HAP-1 (cell line): ENCODE measurements around the gene FAM180B.

ENCODE experiments used
- DNase-seq, 2 experiments: peaks; one replicate each; pipeline ENCODE4 v3.0.0-alpha.2; 2016 to 2020; ENCODE audit warnings: low spot score in 2 of 2
- H3K27me3 ChIP-seq: fragments of 250-450 bp; sonication (Bioruptor Pico); 2 replicates; pipeline ENCODE4 v1.5.1; 2020; ENCODE audit warnings: low read depth, mild to moderate bottlenecking, moderate library complexity
- H3K36me3 ChIP-seq: fragments of 250-450 bp; sonication (Bioruptor Pico); replicated peaks from 2 replicates; pipeline ENCODE4 v1.5.1; 2020; ENCODE audit warnings: mild to moderate bottlenecking
- H3K4me1 ChIP-seq: fragments of 250-450 bp; sonication (Bioruptor Pico); 2 replicates; pipeline ENCODE4 v1.5.1; 2020; ENCODE audit warnings: mild to moderate bottlenecking
- H3K4me3 ChIP-seq: fragments of 250-450 bp; sonication (Bioruptor Pico); 2 replicates; pipeline ENCODE4 v1.5.1; 2020; ENCODE audit warnings: mild to moderate bottlenecking, moderate library complexity
- H3K9me3 ChIP-seq: fragments of 250-450 bp; sonication (Bioruptor Pico); 2 replicates; pipeline ENCODE4 v1.5.1; 2020; ENCODE audit warnings: mild to moderate bottlenecking, moderate library complexity
- in situ Hi-C: fragments of 300-500 bp; cut with MboI; formaldehyde crosslinking; loops from 3 replicates; pipeline ENCODE4 v1.14.3; 2020; ENCODE audit warnings: low sequenced_read_pairs, inconsistent platforms, mixed read lengths

FAM180B gene

DNA sequence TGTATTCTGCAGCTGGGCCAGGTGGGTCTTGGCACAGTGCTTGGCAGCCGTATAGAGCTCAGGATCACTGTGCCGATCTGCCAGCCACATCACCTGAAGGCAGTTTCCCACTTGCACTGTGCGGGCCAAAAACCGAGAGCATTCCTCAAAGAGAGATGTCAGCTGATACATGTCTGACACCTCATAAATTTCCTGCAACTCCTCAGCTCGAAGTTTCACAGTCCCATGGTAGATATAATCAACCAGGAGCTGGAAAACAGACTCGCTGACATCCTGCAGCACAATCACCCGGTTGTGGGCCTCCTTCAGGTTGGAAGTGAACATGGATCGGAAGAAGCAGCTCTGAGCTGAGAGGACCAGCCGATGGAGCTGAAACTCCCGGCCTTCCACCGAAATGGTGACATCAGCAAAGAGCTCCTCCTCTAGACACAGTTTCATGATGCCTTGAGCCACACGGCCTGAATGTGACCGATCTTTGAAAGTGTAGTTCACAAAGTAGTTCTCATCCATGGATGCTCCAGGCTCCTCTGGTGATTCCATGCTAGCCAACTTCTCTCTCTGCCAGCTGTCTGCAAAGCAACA, 8.9 kb upstream of the FAM180B start:
- in situ Hi-C loops = no loop called here
- DNase-seq = no peak
- H3K4me1 ChIP-seq = no peaks in the 10 kb centered on the region; the same call in 1 of the 2 replicates
- no peak overlapping the region; the same call in 1 of the 2 replicates for H3K4me3 ChIP-seq
- H3K27me3 ChIP-seq = no peaks in the 10 kb centered on the region
- no peaks in the 10 kb centered on the region for H3K9me3 ChIP-seq
- peaks cover 60% of the 10 kb centered on the region for H3K36me3 ChIP-seq

DNA sequence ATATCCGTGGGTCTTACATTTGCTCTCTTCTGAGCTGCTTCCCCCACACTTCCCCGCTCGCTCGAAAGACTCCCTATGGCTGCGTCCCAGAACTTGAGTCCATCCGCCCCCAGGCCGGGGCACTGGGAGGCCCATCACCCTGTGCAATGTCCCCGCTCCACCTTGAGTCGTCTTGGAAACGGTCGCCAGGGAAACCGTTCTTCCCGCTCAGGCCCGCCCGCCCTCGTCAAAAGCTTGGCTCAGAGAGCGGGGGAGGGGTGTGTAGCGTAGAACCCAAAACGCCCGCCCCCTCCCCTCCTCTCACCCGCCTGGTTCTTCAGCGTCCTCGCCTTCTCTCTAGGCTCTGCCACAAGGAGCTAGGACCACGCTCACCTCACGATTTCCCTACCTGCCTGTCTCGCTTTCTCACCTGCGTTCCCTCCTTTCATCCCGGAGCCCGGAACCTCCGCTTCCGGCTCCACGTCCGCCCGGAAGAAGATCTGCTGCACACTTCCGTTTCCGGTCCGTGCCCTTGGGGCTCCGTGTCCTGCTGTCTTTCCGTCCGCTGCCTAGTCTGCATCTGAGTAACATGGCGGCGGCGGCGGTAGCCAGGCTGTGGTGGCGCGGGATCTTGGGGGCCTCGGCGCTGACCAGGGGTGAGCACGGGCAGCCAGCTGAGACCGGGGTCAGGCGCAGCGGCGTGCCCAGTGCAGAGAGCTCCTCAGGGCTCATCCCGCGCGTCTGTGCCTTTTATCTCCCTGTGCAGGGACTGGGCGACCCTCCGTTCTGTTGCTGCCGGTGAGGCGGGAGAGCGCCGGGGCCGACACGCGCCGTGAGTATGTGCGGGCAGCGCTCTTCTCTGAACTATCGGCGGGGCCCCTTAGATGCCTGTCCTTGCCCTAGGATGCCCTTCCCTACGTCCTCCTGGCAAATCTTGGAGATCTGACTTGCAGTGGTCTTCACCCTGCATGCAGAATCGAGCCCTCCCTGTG, 7.7 kb upstream of the FAM180B start, which contains the start of the genes KBTBD4 and NDUFS3:
KBTBD4 (minus strand) TSS at position 447 of the 971 bp plus-strand sequence; CDS start at position 428, 19 bp downstream.
NDUFS3 (plus strand) TSS at position 551 of the 971 bp plus-strand sequence; CDS start at position 569, 18 bp downstream.
- H3K36me3 ChIP-seq = peaks cover 60% of the 10 kb centered on the region
- H3K9me3 ChIP-seq = no peaks in the 10 kb centered on the region
- peak within 1 kb of the TSS; percentile 97 for H3K4me3 ChIP-seq
- H3K4me1 ChIP-seq = no peaks in the 10 kb centered on the region; the same call in 1 of the 2 replicates
- no peaks in the 10 kb centered on the region for H3K27me3 ChIP-seq
- peak; percentile 84 to 94 for DNase-seq
- in situ Hi-C loops = no loop called here

DNA sequence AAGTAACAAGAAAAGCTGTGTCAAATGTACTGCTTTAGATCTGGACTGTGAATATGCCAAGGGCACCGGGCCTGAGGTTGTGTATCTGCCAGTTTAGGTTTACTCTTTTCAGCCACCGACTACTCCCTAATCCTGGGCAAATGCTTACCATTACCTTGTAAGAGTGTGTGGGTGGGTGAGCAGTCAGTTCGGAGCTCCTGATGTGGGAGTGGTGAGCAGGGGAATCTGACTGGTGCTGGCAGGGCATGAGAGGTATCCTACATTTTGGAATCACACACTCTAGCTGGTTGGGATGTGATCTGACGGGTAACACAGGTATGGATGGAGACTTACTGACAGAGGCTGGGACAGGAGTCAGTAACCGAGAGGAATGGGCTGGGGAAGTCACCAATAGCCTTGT, 2.6 kb upstream of the FAM180B start:
- H3K27me3 ChIP-seq = no peaks in the 10 kb centered on the region
- H3K9me3 ChIP-seq = no peaks in the 10 kb centered on the region
- no peak overlapping the region for H3K4me3 ChIP-seq
- no peaks in the 10 kb centered on the region for H3K4me1 ChIP-seq
- in situ Hi-C loops = no loop called here
- H3K36me3 ChIP-seq = peaks cover 43% of the 10 kb centered on the region
- no peak for DNase-seq

DNA sequence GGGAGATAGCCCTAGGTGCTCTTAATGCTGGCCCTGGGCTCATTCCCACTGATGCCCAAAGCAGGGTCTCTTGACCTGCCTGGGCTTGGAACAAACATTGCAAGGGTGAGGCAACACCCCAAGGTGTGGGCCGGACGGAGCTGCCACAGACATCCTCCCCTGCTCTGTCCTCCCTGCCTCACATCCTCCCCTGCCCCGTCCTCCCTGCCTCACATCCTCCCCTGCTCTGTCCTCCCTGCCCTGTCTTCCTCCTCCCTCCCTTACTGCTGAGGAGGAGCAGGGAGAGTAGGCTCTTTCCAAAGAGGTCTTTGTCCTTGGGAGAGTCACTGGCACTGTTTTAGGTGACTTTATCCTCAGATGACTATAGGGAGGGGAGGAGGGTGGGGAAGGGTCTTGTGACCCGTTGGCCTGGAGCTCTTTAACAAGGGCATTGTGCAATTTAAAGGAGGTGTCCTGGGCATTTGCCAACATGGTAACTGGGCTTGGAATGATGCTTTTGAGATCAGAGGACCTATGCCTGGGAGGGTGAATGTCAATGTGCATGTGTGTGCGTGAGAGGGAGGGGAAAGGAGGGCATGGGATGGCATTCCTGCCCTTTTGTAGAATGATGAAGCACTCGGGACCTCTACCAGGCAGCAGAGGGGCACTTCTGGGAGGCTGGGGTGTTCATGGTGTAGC, 700 bp downstream of the FAM180B start:
- Histone ChIP-seq H3K9me3 (no peaks in the 10 kb centered on the region), H3K4me1 (no peaks in the 10 kb centered on the region), H3K27me3 (no peaks in the 10 kb centered on the region), H3K36me3 (peaks cover 21% of the 10 kb centered on the region), H3K4me3 (no peak overlapping the region)
- in situ Hi-C loops = no loop called here
- no peak for DNase-seq

DNA sequence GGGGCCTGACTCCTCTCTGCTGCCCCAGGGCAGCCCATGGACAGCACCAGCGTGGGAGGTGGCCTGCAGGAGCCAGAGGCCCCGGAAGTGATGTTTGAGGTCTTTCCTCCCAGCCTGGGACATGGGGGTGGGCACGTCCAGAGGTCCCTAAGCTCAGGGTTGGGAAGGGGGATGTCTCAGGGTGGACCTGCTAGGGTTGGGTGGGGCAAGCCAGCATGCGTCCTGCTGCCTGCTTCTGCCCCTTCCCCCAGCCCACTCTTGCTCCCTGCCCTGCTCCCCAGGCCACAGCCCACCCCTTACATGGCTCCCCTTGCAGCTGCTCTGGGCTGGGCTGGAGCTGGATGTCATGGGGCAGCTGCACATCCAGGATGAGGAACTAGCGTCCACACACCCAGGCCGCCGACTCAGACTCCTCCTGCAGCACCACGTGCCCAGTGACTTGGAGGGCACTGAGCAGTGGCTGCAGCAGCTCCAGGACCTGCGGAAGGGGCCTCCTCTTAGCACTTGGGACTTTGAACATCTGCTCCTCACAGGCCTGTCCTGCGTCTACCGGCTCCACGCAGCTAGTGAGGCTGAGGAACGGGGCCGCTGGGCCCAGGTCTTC, 1.3 kb downstream of the FAM180B start:
- Histone ChIP-seq H3K4me3 (no peak overlapping the region), H3K9me3 (no peaks in the 10 kb centered on the region), H3K36me3 (peaks cover 15% of the 10 kb centered on the region), H3K4me1 (no peaks in the 10 kb centered on the region), H3K27me3 (peaks cover 4% of the 10 kb centered on the region; the same call in 1 of the 2 replicates)
- no peak for DNase-seq
- in situ Hi-C loops = no loop called here

DNA sequence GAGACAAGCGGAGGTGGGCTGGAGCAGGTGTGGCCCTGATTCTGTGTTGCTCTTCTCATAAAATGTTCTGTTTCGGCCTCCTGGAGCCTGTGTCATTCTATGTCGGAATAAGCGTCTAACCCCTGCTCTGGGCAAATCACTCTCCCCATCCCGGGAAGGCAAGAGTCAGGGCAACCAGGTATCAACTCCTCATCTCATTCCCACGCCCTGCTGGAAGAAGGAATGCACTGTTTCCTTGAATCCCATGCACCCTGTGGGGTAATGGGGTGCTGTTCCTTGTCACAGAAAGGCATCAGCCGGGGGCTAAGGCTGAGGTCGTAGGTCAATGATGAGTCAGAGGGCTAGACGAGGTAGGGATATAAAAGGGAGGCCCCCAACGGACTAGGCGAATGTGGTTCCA, 2.6 kb downstream of the FAM180B start:
- in situ Hi-C loops = no loop called here
- H3K9me3 ChIP-seq = no peaks in the 10 kb centered on the region
- no peak overlapping the region for H3K4me3 ChIP-seq
- H3K27me3 ChIP-seq = peaks cover 4% of the 10 kb centered on the region; the same call in 1 of the 2 replicates
- peaks cover 2% of the 10 kb centered on the region for H3K36me3 ChIP-seq
- no peaks in the 10 kb centered on the region for H3K4me1 ChIP-seq
- DNase-seq = no peak

DNA sequence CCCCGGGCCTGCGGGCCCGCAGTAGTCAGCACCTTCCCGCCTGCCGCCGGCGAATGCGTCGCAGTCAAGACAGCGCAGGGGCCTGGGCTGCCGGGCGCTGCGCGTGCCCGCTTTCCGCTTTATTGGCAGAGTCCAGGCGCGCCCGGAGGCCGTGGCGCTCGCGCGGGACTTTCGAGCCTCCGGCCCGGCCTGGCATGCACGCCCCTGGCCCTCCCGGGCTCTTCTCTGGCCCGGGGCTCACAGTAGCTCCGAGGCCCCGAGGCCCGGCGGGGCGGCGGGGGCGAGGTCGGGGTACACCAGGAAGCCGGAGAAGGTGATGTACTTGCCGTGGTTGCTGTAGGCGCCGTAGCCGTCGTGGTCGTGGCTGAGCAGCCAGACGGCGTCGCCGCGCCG, 3.1 kb downstream of the FAM180B start:
- Histone ChIP-seq H3K4me1 (no peaks in the 10 kb centered on the region), H3K27me3 (peaks cover 4% of the 10 kb centered on the region; the same call in 1 of the 2 replicates), H3K36me3 (no peaks in the 10 kb centered on the region), H3K4me3 (no peak overlapping the region), H3K9me3 (no peaks in the 10 kb centered on the region)
- DNase-seq = no peak
- in situ Hi-C loops = no loop called here

DNA sequence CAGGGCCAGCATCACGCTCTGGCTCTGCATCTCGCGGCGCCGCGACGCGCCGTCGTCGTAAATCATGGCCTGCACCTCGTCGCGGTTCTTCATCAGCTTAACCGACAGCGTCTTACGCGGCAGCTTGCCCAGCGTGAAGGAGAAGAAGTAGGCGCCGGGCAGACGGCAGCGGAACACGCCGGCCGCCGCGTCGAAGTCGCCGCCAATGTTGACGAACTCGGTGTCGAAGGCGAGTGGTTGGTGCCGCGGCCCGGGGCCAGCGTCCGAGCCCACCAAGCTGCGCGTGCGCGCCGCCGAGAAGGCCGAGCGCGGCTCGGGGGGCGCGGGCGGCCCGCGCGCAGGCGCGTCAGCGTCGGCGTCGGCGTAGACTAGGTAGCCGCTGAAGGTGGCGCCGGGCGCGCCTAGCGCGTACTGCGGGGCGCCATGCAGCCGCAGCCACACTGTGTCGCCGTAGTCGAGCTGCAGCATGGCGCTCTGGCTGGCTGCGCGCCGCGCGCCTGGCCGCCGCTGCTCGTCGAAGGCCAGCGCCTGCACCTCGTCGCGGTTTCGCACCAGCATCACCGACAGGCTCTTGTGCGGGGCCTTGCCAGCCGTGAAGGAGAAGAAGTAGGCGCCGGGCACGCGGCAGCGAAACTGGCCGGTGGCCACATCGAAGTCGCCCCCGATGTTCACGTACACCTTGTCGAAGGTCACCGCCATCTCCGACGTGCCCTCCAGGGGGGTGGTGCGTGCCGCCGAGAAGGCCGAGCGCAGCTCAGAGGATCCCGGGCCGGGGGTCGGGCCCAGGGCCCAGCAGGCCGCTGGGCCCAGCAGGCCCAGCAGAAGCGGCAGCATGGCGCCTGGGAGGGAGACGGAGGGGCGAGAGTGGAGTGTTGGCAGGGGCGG, 3.7 kb downstream of the FAM180B start:
- no peak for DNase-seq
- in situ Hi-C loops = no loop called here
- no peak overlapping the region for H3K4me3 ChIP-seq
- H3K4me1 ChIP-seq = no peaks in the 10 kb centered on the region
- H3K9me3 ChIP-seq = no peaks in the 10 kb centered on the region
- H3K27me3 ChIP-seq = peaks cover 4% of the 10 kb centered on the region; the same call in 1 of the 2 replicates
- H3K36me3 ChIP-seq = no peaks in the 10 kb centered on the region

DNA sequence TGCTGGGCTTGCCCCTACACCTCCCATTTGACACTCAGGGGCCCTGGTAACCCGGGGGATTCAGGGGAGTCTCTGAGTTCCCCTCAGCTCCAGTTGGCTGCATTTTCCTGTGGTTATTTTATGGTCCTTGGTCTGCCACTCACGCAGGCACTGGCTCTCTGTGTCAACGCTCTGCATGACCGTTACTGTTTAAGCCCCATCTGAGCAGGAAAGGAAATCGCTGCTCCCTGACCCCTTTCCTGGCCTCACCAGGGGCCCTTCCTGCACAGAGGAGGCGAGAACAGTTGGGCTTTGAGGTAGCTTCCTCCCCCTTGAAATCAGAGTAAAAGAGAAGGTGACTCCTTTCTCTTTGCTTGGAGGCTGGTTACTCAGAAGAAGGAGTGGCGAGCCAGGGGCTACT, 5.3 kb downstream of the FAM180B start:
- Histone ChIP-seq H3K27me3 (peaks cover 4% of the 10 kb centered on the region; the same call in 1 of the 2 replicates), H3K4me3 (no peak overlapping the region), H3K4me1 (no peaks in the 10 kb centered on the region), H3K9me3 (no peaks in the 10 kb centered on the region), H3K36me3 (no peaks in the 10 kb centered on the region)
- no peak for DNase-seq
- in situ Hi-C loops = no loop called here

DNA sequence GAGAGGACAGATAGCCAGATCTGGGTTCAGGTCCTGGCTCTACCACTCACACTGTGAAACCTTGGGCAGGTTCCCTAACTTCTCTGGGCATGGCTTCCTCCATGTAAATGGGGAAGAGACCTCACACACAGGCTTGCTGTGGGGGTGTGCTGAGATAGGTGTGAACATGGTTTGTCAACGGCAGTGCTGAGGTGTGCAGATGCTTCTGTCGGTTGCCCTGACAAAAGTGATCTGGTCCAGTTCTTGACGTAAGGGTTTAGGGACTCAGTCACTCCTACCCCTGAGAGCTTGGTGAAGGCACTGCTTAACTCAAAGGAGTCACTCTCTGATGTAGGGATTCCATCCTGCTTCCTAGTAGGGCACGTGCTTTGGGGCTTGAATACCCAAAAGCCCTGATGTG, 5.8 kb downstream of the FAM180B start:
- no peaks in the 10 kb centered on the region for H3K9me3 ChIP-seq
- in situ Hi-C loops = no loop called here
- peaks cover 4% of the 10 kb centered on the region; the same call in 1 of the 2 replicates for H3K27me3 ChIP-seq
- no peak overlapping the region for H3K4me3 ChIP-seq
- H3K36me3 ChIP-seq = no peaks in the 10 kb centered on the region
- DNase-seq = no peak
- no peaks in the 10 kb centered on the region for H3K4me1 ChIP-seq

DNA sequence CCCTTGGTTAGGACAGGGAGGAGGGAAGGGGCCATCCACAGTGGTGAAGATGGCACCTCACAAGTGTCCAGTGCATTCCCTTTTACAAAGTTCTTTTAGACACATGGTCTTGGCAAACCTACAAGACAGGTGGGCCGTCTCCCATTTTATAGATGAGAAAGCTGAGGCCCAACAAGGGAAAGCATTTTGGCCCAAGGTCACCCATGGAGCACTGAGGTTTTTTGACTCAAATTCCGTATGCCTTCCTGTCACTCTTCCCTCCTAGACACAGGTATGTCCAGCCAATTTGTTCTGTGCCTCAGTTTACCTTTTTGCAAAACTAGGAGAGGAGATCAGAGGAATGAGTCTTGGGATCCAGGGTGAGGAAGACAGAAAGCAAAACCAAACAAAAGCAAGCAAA, 6.5 kb downstream of the FAM180B start:
- H3K4me1 ChIP-seq = no peaks in the 10 kb centered on the region
- H3K27me3 ChIP-seq = peaks cover 4% of the 10 kb centered on the region; the same call in 1 of the 2 replicates
- in situ Hi-C loops = no loop called here
- no peak for DNase-seq
- H3K36me3 ChIP-seq = no peaks in the 10 kb centered on the region
- no peak overlapping the region for H3K4me3 ChIP-seq
- H3K9me3 ChIP-seq = no peaks in the 10 kb centered on the region

DNA sequence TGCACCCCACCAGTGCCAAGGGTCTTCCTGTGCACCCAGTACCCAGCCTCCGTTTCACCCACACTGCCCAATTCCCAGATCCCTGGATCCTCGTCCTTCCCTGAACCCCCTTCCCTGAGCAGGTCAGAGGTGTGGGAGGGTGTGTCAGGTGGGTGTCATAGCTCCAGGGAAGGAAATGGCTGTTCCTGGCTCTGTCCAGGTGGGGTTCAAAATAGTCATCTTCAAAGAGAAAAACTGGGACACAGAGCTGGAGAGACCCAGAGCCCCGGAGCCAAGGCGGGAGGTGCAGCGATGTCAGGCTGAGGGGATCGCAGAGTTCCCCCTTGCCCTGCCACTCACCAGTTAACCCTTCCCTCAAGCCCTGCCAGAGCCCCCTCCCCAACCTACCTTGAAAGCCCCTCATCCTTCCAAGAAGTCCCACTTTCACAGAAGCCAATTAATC, 7.0 kb downstream of the FAM180B start:
- Histone ChIP-seq H3K27me3 (peaks cover 4% of the 10 kb centered on the region; the same call in 1 of the 2 replicates), H3K36me3 (no peaks in the 10 kb centered on the region), H3K4me1 (no peaks in the 10 kb centered on the region), H3K4me3 (no peak overlapping the region), H3K9me3 (no peaks in the 10 kb centered on the region)
- in situ Hi-C loops = no loop called here
- DNase-seq = no peak
